IPS-NIHi7 (cell line): ENCODE results near the gene FAH.
"Not testable (repeated sequence)": the region's sequence is repeated elsewhere in the genome, so short reads cannot be mapped to it uniquely, and the experiment has no call there.

Source experiments
- DNase-seq: peaks from one replicate; pipeline ENCODE4 v3.0.0; 2012; ENCODE audit warnings: mixed read lengths; ENCODE audit errors: extremely low spot score

FAH gene

DNA sequence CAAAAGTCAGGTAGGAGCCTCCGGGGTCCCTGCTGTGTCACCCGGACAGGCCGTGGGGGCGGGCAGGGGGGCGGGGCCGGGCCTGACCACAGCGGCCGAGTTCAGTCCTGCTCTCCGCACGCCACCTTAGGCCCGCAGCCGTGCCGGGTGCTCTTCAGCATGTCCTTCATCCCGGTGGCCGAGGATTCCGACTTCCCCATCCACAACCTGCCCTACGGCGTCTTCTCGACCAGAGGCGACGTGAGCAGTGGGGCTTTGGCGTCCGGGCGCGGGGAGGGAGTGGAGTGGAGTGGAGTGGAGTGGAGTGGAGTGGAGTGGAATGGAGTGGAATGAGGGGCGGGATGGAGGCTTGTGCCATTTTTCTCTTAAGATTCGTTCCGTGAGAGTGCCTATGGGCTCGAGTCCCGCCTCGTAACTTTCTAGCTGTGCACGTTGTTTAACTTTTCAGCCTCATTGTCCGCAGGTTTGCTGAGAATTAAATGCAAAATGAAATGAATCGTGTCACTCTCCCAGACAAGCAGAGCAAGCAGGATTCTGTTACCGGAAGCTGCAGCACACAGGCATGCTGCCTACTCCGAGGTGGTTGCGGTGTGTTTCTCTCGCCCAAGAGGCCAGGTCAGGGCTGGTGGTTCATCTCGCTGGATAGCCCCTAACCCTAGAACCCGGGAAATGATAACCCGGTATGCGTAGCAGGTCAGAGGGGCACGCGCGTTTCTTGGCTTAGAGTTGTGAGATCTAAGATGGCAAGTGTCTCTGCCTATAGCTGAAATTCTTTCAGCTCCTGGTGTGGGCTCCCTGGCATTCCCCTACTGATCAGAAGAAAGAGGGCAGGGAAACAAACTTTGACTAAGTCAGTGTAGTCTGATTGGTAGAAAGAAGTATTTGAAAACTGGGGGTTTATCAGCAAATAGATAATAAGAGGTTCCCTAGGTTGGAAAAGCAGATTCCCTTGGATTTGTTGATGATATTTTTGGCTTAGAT is at the start of gene FAH:
TSS of gene FAH (plus strand) at position 104 of the 981 bp plus-strand sequence. CDS start at position 160, 56 bp downstream.
- DNase-seq = peak; percentile 48

DNA sequence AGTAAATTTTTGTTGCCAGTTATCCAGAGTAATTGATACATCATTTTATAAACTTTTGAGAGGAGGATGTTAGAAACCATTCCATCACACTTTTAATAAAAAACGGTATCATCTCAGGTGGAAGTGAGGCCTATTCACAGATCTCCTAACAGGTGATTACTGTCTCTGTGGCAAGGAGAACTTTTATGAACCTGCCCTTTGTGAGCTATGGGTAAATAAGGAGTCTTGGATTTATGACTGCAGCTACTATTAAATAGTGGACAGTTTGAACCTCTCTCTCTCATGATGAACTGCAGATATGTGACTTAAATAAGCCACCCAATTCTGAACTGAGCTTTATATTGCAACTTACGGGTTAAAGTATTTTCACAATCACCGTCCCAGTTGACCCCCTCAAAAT is 47.6 kb upstream of the FAH start:
- DNase-seq = no peak

DNA sequence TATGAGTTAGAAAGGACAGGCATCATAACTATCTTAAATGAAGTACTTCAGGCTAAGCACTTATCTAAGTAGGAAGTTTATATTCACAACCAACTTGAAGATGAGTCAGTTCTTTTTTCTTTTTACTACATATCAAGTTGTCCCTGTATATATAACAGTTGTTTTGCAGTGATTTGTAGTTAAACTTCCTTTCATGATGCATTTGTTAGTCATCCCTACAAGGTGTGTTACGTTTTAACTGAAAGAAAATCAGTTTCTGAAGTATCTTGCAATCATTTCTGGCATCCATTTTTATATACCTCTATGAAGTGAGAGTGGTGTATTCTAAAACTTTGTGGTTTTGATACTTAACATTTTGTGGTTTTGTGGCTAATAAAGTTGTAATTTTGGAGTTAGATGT is 47.2 kb upstream of the FAH start:
- DNase-seq = no peak

DNA sequence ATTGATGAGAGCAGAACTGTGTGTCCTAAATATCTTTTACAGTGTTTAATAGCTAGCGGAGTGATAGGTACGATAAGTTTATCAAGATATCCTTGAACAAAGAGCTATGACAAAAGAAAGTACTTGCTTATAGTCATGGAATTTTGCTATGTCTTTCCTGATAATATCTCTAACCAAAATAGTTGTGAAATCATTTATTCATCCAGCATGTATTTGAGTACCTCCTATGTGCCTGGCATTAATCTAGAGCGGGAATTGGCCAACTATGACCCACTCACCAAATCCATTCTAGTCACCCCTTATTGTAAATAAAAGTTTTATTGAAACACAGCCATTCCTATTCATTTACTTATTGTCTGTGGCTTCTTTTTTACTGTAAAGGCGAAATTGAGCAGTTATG is 46.7 kb upstream of the FAH start:
- DNase-seq = no peak

DNA sequence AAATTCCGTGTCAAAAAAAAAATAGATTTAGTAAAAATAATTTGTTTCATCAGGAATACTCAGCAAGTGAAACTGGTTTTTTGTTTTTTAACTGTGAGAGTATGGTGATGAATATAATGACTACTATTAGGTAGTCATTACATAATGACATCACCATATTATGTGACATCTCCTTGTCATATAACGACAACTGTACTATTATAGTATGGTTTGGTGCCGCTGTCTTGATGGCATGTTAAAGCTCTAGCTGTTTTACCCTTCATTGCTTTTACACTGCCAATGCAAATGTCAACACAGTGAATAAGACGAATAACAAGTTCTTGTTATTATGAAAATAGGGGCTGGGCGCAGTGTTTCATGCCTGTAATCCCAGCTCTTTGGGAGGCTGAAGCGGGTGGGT is 45.6 kb upstream of the FAH start:
- DNase-seq = no peak

DNA sequence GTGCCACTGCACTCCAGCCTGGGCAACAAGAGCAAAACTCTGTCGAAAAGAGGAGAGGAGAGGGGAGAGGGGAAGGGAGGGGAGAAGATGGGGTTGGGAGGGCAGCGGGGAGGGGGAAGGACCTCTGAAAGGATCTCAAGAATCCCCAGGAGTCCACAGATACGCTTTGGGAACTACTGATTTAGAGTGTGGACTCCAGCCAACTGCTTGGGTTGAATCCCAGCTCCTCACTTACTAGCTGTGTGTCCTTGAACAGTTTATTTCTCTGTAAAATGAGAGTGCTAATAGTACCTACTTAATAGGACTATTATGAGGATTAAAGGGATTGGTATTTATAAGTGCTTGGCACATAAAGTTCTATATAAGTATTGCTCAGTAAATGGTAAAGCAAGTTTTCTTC is 45.0 kb upstream of the FAH start:
- no peak for DNase-seq

DNA sequence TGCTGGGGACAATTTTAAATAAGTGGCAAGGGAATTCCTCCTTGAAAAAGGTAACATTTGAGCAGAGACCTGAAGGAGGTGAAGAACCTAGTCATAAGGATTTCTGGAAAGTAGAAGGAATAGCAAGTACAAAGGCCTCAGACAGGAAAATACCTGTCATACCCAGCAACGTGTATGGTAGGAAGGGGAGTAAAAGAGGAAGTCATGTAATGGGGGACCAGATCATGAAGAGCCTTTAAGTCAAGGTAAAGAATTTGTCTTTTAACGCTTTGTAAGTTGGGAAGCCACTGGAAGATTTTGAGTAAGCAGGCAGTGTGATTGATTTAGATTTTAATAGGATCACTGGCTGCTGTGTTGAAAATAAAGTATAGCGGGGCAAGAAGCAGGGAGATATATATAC is 43.4 kb upstream of the FAH start:
- no peak for DNase-seq

DNA sequence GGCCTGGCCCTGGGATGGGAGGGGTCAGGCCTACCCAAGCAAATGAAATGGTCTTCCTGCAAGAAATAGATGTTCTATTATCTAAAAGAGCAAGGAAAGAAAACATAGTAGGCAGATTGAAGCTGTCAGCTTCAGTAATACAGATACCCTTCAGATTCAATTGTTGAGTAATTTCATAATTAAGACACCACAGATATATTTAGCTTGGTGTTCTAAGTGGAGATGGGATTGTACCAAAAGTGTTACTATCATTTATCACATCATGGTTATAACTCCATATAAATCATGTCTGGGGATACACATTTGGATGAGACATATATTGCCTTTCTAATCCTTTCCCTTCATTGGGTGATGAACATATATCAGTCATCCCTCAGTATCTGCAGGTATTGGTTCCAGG is 41.9 kb upstream of the FAH start:
- DNase-seq = no peak

DNA sequence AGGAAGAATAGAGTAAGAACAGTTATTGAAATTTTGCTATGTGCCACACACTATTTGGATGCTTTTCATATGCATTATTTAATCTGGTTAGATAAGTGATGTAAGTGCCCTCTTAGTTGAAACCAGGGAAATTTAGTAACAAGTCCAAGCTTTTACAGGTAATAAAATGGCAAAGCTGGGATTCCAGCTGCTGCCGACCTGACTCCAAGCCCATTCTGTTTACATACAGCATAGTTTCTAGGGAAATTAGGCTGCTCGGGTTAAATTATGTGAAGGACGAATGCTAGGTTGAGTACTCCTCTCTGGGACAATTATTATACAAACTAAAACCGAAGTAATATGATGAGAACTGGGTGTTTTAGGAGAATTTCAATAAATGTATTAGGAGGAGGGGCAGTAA is 38.7 kb upstream of the FAH start:
- no peak for DNase-seq

DNA sequence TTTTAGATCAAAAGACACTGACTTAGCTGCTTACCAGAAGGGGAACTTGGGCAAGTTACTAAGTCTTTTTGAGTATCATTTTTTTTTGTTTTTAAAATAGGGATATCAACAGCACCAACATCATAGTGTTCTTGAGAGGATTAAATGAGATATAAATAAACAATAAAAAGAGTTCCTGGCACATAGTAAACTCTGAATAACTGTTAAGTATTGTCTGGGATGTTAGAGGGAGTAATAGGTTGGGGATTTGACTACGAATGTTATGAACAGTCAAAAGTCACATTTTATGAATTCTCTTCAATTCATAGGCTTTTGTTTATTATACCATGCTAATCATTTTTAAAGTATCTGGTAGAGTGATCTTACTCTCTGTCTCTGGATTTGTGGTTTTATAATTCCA is 37.8 kb upstream of the FAH start:
- no peak for DNase-seq

DNA sequence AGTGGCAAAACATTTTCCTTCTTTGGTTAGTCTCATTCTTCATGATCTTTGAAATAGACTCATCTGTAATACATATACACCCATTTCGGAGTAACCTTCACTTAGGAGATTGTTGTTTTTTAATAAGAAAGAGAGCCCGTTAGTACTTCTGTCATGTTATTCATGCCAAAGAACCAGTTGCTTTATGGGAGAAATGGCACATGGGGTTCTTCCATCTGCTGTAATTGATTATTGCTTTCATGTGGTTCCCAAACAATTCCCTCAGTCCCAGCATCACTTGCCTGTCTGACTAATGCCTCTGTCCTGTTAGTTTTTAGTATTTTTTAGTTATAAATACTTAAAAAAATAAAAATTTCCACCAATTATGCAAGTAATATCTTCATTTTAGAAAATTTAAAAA is 33.8 kb upstream of the FAH start:
- no peak for DNase-seq

DNA sequence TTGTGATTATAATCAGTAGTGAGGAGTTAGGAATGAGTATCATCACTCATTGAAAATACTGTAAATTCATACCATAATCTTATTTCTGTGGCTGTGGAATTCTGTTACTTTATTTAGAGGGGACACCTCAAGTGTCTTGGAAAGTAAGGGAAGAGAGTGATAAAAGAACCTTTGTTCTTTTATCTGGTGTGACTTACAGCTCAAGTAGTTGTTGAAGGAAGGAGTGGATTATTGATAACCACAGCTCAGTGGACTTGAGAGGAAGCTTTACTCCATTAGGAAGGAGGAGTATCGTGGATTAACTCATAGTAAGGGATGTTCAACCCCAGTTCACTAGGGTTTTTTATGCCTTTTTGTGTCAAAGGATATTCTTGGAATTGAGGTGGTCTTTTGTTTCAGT is 32.2 kb upstream of the FAH start:
- DNase-seq = no peak

DNA sequence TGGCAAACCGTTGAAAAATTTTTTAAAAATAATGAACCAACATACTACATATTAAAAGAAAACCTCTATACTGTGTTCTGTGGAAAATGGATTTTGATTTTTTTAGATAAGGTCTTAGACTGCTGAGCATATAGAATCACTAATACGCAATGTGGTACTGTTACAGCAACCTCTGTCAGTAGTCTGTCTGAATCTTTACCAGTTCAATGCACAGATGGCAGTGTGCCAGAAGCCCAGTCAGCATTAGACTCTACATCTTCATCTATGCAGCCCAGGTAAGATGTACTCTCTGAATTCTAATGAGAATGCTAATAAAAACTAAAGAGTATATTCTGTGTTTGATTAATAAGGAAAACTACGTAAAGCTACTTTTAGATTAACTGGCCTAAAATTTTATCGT is 31.3 kb upstream of the FAH start:
- DNase-seq = no peak

DNA sequence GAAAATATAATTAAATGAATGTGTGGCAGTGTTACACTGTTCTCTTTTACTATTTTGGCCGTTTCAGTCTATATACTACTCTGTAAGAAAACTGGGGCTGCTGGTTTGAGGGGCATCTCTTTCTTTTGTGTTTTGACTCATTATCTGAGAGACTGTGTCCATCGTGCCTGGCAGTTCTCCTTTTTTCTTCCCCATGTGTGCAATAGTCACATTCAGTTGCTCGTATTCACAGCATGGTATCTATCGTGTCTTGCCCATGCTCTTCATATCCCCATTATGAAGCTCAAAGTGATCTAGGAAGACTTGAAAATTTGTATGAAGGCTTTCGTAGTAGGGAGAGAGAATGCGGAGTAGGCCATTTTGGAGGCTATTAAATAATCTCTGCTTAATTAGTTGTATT is 29.8 kb upstream of the FAH start:
- DNase-seq = no peak

DNA sequence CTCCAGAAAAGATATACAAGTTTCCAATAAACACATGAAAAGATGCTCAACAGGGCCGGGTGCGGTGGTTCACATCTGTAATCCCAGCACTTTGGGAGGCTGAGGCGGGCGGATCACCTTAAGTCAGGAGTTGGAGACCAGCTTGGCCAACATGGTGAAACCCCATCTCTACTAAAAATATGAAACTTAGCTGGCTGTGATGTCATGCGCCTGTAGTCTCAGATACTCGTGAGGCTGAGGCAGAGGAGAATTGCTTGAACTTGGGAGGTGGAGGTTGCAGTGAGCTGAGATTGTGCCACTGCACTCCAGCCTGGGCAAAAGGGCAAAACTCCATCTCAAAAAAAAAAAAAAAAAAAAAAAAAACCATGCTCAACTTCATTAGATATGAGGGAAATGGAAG is 25.5 kb upstream of the FAH start:
- not testable (repeated sequence) for DNase-seq

DNA sequence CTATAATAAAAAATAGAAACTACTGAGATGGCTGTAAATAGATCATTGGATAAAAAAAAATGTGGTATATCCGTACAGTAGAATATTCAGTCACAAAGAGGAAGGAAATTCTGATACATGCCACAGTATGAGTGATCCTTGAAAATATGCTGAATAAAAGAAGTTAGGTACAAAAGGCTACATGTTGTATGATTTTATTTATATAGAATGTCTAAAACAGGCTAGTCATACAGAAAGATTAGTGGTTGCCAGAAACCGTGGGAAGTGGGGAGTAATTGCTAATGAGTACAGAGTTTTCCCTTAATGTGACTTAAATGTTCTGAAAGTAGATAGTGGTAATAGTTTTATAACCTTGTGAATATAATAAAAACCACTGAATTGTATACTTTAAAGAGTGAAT is 24.9 kb upstream of the FAH start:
- no peak for DNase-seq

DNA sequence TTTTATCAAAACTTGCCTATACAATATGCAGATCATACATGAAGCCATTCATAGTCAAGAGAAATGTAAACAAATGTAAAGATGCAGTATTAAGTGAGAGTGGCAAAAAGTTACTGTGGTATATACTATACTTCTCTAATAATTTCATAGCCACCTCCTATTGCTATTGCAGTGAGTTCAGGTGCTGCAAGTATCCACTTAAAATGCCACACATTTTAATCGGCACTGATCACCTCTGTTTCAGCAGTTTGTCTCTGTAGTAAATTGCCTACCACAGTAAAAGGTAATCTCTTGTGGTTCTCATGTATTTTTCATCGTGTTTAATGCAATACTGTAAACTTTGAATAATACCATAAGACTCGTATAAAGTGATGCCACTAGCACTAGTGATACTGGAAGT is 20.4 kb upstream of the FAH start:
- no peak for DNase-seq

DNA sequence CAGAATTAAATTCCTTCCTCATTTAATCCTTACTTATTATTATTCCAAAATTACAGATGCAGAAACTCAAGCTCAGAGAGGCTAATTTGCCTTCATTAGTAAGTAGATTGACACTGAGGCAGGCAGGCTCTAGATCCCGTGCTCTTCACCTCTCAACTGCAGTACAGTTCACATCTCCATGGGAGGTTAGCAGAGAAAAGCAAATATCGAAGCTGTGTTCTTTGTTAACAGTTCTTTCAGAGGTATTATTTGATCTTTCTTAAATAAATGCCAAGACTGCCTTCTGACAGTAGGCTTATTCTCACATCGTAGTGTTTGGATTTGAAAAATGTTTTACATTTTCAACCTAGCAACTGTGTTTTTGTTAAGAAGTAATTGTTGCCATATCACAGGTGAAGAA is 15.9 kb upstream of the FAH start:
- no peak for DNase-seq

DNA sequence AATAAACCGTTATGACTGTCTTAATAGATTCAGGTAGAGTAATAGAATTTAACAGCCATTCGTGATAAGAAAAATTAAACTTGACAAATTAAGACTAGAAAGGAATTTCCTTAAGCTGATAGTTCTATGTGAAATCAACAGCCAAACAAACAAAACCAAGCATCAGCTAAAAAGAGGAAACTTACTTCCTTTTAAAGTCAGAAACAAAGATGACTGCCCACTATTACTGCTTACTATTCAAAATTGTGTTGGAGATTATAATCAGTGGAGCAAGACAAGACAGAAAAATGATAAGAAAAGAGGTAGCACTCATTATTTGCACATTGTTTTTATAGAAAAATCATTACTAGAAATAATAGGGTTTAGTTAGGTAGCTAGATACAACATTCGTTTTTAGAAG is 13.8 kb upstream of the FAH start:
- DNase-seq = no peak

DNA sequence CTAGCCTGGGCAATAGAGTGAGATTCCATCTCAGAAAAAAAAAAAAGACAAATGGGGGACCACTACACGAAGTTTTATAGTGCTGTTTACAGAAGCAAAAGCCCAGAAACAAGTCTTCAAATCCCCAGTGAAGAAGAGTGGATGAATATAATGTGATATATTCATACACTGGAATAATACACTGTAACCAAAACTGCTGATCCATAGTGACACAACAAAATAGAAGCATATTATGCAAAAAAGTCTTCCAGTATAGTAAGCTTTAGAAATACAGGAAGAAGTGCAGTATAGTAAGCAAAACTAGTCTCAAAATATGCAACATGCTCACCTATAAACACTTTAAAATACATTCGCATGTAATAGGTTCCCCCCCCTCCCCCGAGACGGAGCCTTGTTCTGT is 11.9 kb upstream of the FAH start:
- DNase-seq = no peak

DNA sequence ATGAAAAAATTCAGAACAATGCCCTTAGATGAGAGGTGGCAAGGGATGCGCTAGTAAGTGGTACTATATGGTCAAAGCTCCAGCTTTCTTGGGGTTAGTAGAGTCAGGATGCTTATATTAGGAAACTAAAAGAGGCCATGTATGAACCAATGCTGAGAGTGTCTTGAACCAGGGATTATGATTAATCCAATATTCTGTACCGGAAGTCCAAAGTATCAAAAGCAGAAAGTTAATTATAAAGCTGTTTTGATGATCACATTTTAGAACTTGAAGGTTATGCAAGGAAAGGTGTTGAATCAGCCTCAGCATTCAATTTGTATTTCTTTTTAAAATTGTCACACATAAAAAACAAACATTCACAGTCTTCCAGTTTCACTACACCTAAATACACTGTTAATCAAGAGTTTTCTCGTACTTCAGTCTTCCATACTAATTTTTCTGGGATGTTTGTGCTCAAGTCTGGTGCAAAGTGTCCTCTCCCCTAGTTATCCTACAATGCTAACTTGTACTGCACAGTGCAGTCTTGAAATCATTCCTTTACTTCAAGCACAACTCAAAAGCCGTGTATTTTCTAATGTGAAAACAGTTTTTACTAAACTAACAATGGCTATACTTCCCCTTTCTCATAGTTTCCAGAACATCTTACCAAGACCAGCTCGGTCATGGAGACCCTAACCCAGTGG is 10.7 kb upstream of the FAH start:
- no peak for DNase-seq

DNA sequence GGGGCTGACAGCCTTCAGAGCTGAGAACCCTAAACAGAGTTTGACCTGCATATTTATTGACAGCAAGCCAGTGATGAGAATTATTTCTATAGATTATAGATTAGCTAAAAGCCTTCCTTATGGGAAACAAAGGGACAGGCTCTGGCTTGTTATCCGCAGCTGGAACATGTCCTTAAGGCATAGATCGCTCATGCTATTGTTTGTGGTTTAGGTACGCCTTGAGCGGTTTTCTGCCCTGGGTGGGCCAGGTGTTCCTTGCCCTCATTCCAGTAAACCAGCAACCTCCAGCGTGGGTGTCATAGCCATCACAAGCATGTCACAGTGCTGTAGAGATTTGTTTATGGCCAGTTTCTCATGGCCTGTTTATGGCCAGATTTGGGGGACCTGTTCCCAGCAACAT is 10.2 kb upstream of the FAH start:
- no peak for DNase-seq

DNA sequence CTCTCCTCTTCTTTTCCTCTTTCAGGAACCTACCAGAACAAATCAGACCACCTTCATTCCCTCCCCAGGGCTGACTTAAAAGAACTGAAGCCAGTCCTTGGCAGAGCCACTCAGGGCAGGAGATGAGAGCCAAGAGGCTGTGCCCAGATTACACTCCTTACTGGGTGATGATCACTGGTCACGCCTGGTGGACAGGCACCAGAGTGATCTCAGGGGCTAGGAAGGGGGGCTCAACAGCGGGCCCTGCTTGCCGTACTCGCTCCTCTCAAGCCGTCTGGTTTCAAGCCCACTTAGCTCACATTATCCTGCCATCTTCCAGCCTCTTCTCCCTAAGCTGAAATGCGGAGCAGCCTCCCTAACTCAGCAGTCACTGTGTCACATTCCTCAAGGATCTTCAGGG is 1.7 kb upstream of the FAH start:
- no peak for DNase-seq
